Testis (tissue), 3 donors: ENCODE measurements around the gene LRRC8D. TPM values are rescaled to one million over a fixed set of nuclear protein-coding genes. Genes with fewer than 3 reads are reported as not detected.

Experiments
- DNase-seq: peaks from one replicate; pipeline ENCODE4 v3.0.0-alpha.2; 2019
- H3K27ac ChIP-seq, 2 donors: fragments of 200-600 bp; sonication (generic); one replicate each; pipeline ENCODE4 v1.5.1; 2019
- H3K27me3 ChIP-seq: fragments of 200-600 bp; sonication (generic); one replicate; pipeline ENCODE4 v1.5.1; 2019
- H3K36me3 ChIP-seq: fragments of 200-600 bp; sonication (generic); one replicate; pipeline ENCODE4 v1.5.1; 2017; ENCODE audit warnings: low read depth; ENCODE audit errors: missing control alignments
- H3K4me1 ChIP-seq: fragments of 200-600 bp; sonication (generic); one replicate; pipeline ENCODE4 v1.5.1; 2019
- H3K4me3 ChIP-seq, 2 donors: fragments of 200-600 bp; sonication (generic); one replicate each; pipeline ENCODE4 v1.5.1; 2017 to 2019
- H3K9me3 ChIP-seq: fragments of 200-600 bp; sonication (generic); one replicate; pipeline ENCODE4 v1.5.1; 2017
- CTCF ChIP-seq, 3 experiments: fragments of 450-650 bp in 2 of 3; fragments of 200-600 bp in 1 of 3; sonication (generic) in 1 of 3; IDR thresholded peaks; one replicate each; pipeline ENCODE4 v1.5.1; 2016 to 2019; ENCODE audit warnings: antibody characterized with exemption in 3 of 3, mild to moderate bottlenecking in 2 of 3, moderate library complexity in 1 of 3
- POLR2A ChIP-seq: fragments of 450-650 bp; IDR thresholded peaks from one replicate; pipeline ENCODE4 v1.6.1; 2017; ENCODE audit warnings: antibody characterized with exemption, mild to moderate bottlenecking, moderate library complexity
- WGBS, 2 donors: methylation state at CpG; one replicate each; pipeline ENCODE4 v1.1.5; 2018; 5-methylcytosine and 5-hydroxymethylcytosine counted together
- intact Hi-C: fragments of 100-400 bp; cut with DNase I; formaldehyde crosslinking; loops from one replicate; pipeline ENCODE4 v1.15.1; 2023; ENCODE audit warnings: low total_unique reads
- polyA plus RNA-seq: library from polyadenylated mRNA; stranded (reverse); fragments of 350-450 nt; fragmentation: Illumina TruSeq; extraction: RNeasy Lipid Tissue Mini Kit (QIAGEN cat#74804); gene quantifications from one replicate; pipeline ENCODE4 v1.2.3, GENCODE V29; 2014; ENCODE audit warnings: low read depth, low replicate concordance; ENCODE audit not compliant: insufficient read depth
- total RNA-seq, 2 donors: library from RNA; depleted of rRNA; stranded (reverse); fragments of >200 nt; gene quantifications; one replicate each; pipeline ENCODE4 v1.2.3, GENCODE V29; 2016

The LRRC8D gene
- total and polyA plus RNA-seq, 3 donors from 2014 or later = 20.8 to 46.1 (median 41.1) TPM

GRCh38 chr1:89800718-89801117 is 20.1 kb upstream of the LRRC8D start:
- H3K36me3 ChIP-seq = no peaks in the 10 kb centered on the region
- intact Hi-C loops = loop anchor here (10.0 kb wide), 1 partner anchor 184 kb away; no protein-coding TSS in a partner anchor
- H3K4me1 ChIP-seq = no peaks in the 10 kb centered on the region
- H3K27ac ChIP-seq = no peak overlapping the region
- H3K27me3 ChIP-seq = no peaks in the 10 kb centered on the region
- H3K4me3 ChIP-seq = no peak overlapping the region
- no peak for TF ChIP-seq CTCF (IDR thresholded peaks at IDR 0.05)
- TF ChIP-seq POLR2A = no peak
- DNase-seq = no peak
- 86 to 98% methylated on average over 7 of the region's 7 CpGs for WGBS, 2 donors
- H3K9me3 ChIP-seq = no peaks in the 10 kb centered on the region

- TF ChIP-seq CTCF (IDR thresholded peaks at IDR 0.05) (no peak), POLR2A (no peak)
- no peaks in the 10 kb centered on the region for H3K27me3 ChIP-seq
- DNase-seq = no peak
- 67 to 71% methylated on average over 2 of the region's 2 CpGs for WGBS, 2 donors
- no peak overlapping the region for H3K27ac ChIP-seq
- H3K4me3 ChIP-seq = no peak overlapping the region
- no peaks in the 10 kb centered on the region for H3K9me3 ChIP-seq
- intact Hi-C loops = loop anchor here (10.0 kb wide), 1 partner anchor 183 kb away; no protein-coding TSS in a partner anchor
- H3K36me3 ChIP-seq = no peaks in the 10 kb centered on the region
- H3K4me1 ChIP-seq = no peaks in the 10 kb centered on the region
Observed at GRCh38 chr1:89802051-89802450, 18.8 kb upstream of the LRRC8D start.

- 75% methylated on average over 2 of the region's 2 CpGs for WGBS, 2 donors
Observed at GRCh38 chr1:89802841-89803240, 18.0 kb upstream of the LRRC8D start.

GRCh38 chr1:89804642-89805237 is 16.1 kb upstream of the LRRC8D start:
- Histone ChIP-seq H3K36me3 (no peaks in the 10 kb centered on the region), H3K4me1 (no peaks in the 10 kb centered on the region), H3K4me3 (no peak overlapping the region), H3K27ac (no peak overlapping the region), H3K27me3 (no peaks in the 10 kb centered on the region), H3K9me3 (no peaks in the 10 kb centered on the region)
- intact Hi-C loops = loop anchor here (10.0 kb wide), 1 partner anchor 180 kb away; no protein-coding TSS in a partner anchor
- TF ChIP-seq POLR2A (no peak), CTCF (IDR thresholded peaks at IDR 0.05) (peak; percentile 79 to 86 (median 80))
- peak; percentile 96 for DNase-seq
- 0% methylated on average over 4 of the region's 4 CpGs for WGBS, 2 donors

More at GRCh38 chr1:89802841-89803240, 18.0 kb upstream of the LRRC8D start:
- no peaks in the 10 kb centered on the region for H3K4me1 ChIP-seq
- H3K4me3 ChIP-seq = no peak overlapping the region
- H3K27ac ChIP-seq = no peak overlapping the region
- H3K9me3 ChIP-seq = no peaks in the 10 kb centered on the region
- no peak for DNase-seq
- no peak for TF ChIP-seq POLR2A
- no peak for TF ChIP-seq CTCF (IDR thresholded peaks at IDR 0.05)
- H3K27me3 ChIP-seq = no peaks in the 10 kb centered on the region
- no peaks in the 10 kb centered on the region for H3K36me3 ChIP-seq
- intact Hi-C loops = loop anchor here (10.0 kb wide), 1 partner anchor 182 kb away; no protein-coding TSS in a partner anchor

GRCh38 chr1:89806616-89807015 is 14.2 kb upstream of the LRRC8D start:
- Histone ChIP-seq H3K36me3 (no peaks in the 10 kb centered on the region), H3K27ac (no peak overlapping the region), H3K27me3 (no peaks in the 10 kb centered on the region), H3K4me1 (no peaks in the 10 kb centered on the region), H3K9me3 (no peaks in the 10 kb centered on the region), H3K4me3 (no peak overlapping the region)
- TF ChIP-seq POLR2A = no peak
- TF ChIP-seq CTCF (IDR thresholded peaks at IDR 0.05) = no peak
- WGBS, 2 donors = 85 to 90% methylated on average over 3 of the region's 3 CpGs
- intact Hi-C loops = loop anchor here (10.0 kb wide), 1 partner anchor 178 kb away; no protein-coding TSS in a partner anchor
- no peak for DNase-seq
